ENCODE results near the gene RIC3.

Gene RIC3

GRCh38 chr11:8168485-8169257 is at the start of gene RIC3:
RIC3 (minus strand) TSS chr11:8169025; CDS start chr11:8168989, 36 bp downstream.
- DNase-seq (ENCODE audit: low read depth in 2 of 2): peak in 1 of 2 donors; percentile 24

DNA sequence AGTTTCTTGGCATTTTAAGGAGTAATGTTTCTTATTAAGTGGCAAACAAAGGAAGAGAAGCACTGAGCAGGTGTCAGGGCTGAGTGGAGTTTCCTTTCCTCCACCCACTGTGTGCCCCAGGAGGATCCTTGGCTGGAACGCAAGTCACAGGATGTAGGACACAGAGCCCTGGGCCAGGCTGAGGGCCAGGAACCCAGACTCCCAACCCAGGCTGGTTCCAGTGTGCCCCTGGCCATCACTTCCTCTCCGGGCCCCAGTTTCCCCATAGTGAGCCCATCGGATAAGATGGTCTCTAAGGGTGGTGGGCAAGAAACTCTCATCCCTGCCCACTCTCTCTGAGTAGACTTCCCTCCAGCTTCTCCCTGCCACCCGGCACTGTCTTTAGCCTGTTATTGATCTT is 49.6 kb upstream of the RIC3 start:
- no peak for DNase-seq (ENCODE audit: low read depth in 2 of 2)

GRCh38 chr11:8217926-8218325 is 49.1 kb upstream of the RIC3 start:
- no peak for DNase-seq (ENCODE audit: low read depth in 2 of 2)

DNA sequence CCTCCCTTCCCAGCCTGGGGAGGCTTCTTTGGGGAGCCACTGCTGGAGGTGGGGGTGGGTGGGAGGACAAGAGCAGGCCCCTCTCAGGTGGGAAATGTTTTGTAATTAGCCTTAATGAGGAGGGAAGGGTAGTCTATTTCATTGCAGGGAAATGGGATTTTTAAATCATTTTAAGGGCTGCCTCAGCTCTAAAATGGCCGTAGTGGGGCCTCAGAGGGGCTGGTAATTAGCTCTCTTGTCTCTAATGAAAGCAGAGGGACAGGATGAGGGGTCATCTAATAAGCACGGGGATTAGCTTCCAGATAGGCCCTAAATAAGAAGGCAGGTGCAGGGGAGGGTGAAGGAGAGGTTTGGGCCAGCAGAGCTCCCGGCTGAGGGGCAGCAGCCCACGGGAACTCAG is 48.3 kb upstream of the RIC3 start:
- no peak for DNase-seq (ENCODE audit: low read depth in 2 of 2)

GRCh38 chr11:8213376-8213775 is 44.6 kb upstream of the RIC3 start:
- no peak for DNase-seq (ENCODE audit: low read depth in 2 of 2)

DNA sequence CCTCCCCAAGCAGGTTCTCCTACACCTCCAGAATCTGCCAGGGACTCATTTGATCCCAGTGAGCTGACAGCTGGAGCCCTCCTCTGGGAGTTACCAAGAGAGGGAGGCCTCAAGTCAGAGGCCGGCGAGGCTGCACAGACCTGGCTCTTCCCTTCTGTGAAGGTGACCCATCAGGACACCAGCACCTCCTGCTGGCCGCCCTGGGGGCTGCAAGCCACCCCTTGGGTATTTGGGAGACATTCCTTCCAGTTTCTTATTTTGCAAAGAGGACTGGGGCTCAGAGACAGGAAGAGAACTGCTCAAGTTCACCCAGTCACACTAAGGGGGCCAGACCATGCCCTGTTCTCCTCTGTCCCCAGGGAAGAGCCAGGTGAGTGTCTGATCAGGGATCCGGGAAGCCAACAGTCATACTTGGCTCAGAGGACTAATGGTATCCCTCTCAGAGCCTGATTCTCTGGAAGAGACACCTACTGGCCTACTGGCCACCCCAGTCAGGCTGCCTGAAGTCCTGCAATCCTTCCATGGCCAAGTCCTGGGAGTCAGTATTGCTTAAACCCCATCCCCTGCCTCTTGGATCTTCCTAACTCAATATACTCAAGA is 40.5 kb upstream of the RIC3 start:
- no peak for DNase-seq (ENCODE audit: low read depth in 2 of 2)

- no peak for DNase-seq (ENCODE audit: low read depth in 2 of 2)
These were observed 38.5 kb upstream of the RIC3 start for GRCh38 chr11:8207080-8208000.

- DNase-seq (ENCODE audit: low read depth in 2 of 2): no peak
These were observed 37.6 kb upstream of the RIC3 start for GRCh38 chr11:8206251-8207079.

- no peak for DNase-seq (ENCODE audit: low read depth in 2 of 2)
These were observed 36.7 kb upstream of the RIC3 start for GRCh38 chr11:8205566-8205965.

DNA sequence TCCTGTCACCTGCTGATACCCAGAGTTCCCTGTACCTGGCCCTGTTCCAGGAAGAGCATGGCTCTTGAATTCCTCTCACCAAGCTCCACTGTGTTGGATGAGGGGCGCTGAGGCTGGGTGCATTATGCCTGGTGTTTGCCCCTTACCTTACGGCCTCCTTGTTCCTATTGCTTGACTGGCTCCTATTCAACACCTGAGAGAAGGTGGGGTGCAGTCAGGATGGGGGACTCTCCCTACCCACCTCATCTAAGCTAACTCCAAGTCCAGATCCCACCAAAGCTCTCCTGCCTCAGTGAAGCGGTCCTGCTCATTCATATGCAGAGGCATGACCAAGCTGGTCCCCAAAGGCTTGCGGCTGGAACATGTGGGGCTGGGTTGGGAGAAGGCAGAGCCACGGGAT is 35.8 kb upstream of the RIC3 start:
- DNase-seq (ENCODE audit: low read depth in 2 of 2): no peak

- DNase-seq (ENCODE audit: low read depth in 2 of 2): no peak
These were observed 35.2 kb upstream of the RIC3 start for GRCh38 chr11:8204025-8204424.

DNA sequence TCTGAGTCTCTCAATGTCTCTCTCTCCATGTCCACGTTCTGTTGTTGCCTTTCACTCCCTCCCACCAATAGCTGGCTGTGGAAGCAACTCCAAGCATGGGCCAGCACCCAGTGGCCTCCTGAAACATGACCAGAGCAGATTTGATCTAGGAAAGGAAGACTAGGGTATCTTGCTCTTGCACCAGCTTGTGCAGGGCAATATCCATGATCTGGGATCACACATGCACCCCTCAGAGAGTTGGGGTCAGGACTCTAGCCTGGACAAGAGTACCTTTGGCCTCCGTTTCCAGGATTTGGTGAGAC is 34.5 kb upstream of the RIC3 start:
- DNase-seq (ENCODE audit: low read depth in 2 of 2): no peak

DNA sequence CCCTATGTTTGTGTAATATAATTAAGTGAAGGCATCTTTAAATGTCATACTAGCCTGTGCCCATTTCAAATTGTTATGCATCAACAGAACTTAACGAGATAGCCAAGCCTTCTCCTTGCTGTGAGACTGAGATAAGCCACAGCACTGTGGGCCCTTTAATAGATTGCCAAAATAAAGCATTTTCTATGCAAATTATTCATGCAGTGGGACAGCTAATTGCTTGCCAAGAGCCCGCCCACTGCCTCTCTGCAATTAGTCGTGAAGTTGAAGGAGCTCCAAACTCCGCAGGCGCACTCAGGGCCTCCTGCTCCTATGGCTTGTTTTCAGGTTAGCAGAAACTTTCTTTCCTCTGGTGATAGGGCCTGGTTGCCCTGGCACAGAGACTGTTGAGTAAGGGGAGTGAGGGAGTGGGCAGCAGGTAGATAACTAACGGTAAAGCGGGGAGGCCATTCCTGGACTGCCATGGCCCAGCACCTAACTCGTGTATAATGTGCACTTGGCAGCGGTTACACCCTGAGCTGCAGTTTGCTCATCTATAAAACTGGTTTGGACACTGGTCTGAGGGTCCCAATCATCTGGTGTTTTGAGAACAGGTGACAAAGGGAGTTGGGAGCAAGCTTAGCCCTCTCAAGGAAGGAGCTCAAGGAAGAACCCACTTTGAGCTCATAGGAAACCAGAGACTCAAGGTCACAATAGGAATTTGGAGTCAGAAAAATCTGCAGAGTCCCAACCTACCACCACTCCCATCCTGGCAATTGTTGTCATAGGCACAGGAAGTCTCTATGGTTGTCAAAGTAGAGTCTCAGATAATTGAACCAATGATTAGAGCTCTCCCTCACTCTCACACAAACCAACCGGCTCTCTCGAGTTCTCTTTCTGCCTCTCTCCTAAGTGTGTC is 33.9 kb upstream of the RIC3 start:
- no peak for DNase-seq (ENCODE audit: low read depth in 2 of 2)

GRCh38 chr11:8201644-8202365 is 33.0 kb upstream of the RIC3 start:
- DNase-seq (ENCODE audit: low read depth in 2 of 2): no peak

DNA sequence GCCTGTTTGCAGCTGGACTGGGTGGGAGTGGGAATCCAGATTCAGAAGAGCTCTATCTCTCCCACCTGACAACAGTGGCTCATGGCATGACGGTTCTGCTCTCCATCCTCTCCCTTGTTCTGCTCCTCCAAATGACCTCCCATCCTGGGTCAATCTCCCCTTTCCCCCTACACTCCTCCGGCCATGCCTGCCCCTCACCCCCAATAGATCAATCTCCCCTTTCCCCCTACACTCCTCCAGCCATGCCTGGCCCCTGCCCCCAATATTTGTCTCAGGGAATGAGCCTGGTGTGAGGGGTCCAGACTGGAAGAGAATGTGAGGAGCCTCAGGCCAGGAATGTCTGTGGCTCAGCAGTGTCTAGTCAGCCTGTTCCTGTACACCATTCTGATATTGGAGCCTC is 30.9 kb upstream of the RIC3 start:
- no peak for DNase-seq (ENCODE audit: low read depth in 2 of 2)

DNA sequence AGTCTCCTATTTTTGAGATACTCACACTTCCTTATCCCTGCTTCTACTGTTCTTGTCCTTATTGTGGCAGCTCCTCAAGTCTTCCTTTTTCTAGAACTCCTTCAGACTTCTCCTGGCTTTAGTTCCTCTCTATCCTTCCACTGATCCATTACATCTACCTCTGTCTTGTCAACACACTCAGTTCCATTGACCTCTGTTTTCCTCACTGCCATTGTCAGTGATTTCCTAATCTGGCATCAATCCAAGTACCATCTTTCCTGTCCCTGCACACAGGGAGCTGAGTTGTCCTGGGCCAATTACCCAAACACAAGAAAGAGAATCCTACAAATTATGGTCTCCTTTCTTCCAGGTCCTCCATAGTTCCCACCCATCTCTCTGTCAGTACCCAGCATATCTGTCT is 27.9 kb upstream of the RIC3 start:
- DNase-seq (ENCODE audit: low read depth in 2 of 2): no peak

DNA sequence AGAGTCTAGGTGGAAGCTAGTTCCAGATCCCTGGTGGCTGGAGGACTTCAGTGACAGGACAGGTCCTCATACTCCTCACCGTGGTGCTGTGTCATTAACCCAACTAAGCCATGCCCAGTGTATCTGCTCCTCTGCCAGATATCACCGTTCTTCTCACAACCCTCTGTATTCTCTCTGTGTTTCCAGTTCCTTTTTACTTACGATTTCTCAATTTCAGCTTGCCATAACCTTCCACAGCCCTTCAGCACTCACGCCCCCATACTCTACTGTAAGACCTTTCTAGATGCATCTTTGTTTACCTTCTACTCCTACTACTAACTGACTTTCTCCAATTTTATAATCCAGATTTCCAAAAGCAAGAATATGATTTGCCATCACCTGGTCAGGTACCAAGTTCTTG is 26.1 kb upstream of the RIC3 start:
- no peak for DNase-seq (ENCODE audit: low read depth in 2 of 2)

DNA sequence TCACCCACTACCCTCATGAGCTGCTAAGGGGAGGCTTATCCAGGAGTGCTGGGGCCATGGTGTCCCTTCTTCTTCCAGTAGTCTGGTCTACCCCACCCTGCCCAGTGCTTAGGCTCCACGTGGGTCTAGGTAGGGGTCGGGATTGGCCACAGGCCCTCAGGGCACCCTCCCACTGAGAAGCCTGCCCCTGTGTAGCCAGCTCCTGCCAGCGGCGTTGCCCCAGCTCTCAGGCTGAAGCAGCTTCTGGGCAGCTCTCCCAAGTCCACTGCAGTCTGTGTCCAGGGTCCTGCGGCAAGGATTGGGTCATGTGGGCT is 24.0 kb upstream of the RIC3 start:
- no peak for DNase-seq (ENCODE audit: low read depth in 2 of 2)

GRCh38 chr11:8192016-8192895 is 23.4 kb upstream of the RIC3 start:
- DNase-seq (ENCODE audit: low read depth in 2 of 2): no peak
